Prostate gland (tissue), 2 donors: ENCODE measurements around the gene ADAMTS7. TPM values are rescaled to one million over a fixed set of nuclear protein-coding genes. Genes with fewer than 3 reads are reported as not detected.
"Not testable (repeated sequence)": the region's sequence is repeated elsewhere in the genome, so short reads cannot be mapped to it uniquely, and the experiment has no call there.

ENCODE experiments used
- DNase-seq: peaks from one replicate; pipeline ENCODE4 v3.0.0-alpha.2; 2019; ENCODE audit warnings: low spot score
- H3K27ac ChIP-seq, 2 donors: fragments of 200-600 bp; sonication (generic); 2 replicates each; pipeline ENCODE4 v1.5.1; 2017 to 2019
- H3K27me3 ChIP-seq: fragments of 200-600 bp; sonication (generic); replicated peaks from 2 replicates; pipeline ENCODE4 v1.5.1; 2019; ENCODE audit not compliant: insufficient read depth
- H3K36me3 ChIP-seq, 2 donors: fragments of 200-600 bp; sonication (generic); 1 replicate in 1 of 2; 2 replicates in 1 of 2; pipeline versions ENCODE4 v1.5.1 to v1.8.1; 2017 to 2019
- H3K4me1 ChIP-seq: fragments of 200-600 bp; sonication (generic); replicated peaks from 2 replicates; pipeline ENCODE4 v1.5.1; 2019
- H3K4me3 ChIP-seq, 2 donors: fragments of 200-600 bp; sonication (generic); 2 replicates each; pipeline ENCODE4 v1.5.1; 2017 to 2019
- H3K9me3 ChIP-seq: fragments of 200-600 bp; sonication (generic); 2 replicates; pipeline ENCODE4 v1.5.1; 2017
- POLR2A ChIP-seq: fragments of 450-650 bp; IDR thresholded peaks from one replicate; pipeline ENCODE4 v1.6.1; 2016; ENCODE audit warnings: antibody characterized with exemption, mild to moderate bottlenecking
- POLR2AphosphoS5 ChIP-seq: sonication (generic); formaldehyde crosslinking; IDR thresholded peaks from one replicate; pipeline ENCODE4 v1.6.1; 2017; ENCODE audit warnings: antibody characterized with exemption
- WGBS: methylation state at CpG from one replicate; pipeline ENCODE4 v1.1.5; 2018; 5-methylcytosine and 5-hydroxymethylcytosine counted together
- intact Hi-C: fragments of 100-400 bp; cut with DNase I; formaldehyde crosslinking; loops from one replicate; pipeline ENCODE4 v1.14.2; 2022
- total RNA-seq, 2 donors: library from RNA; depleted of rRNA; stranded (reverse); fragments of >200 nt; gene quantifications; one replicate each; pipeline ENCODE4 v1.1.0, GENCODE V29; 2016
- TF ChIP-seq, protein P1 (sequence below), 4 experiments: fragments of 200-600 bp in 2 of 4; fragments of 450-650 bp in 2 of 4; sonication (generic) in 2 of 4; IDR thresholded peaks; 1 replicate in 3 of 4; 2 replicates in 1 of 4; pipeline ENCODE4 v1.5.1; 2016 to 2019; ENCODE audit warnings: antibody characterized with exemption in 4 of 4, mild to moderate bottlenecking in 2 of 4, moderate library complexity in 2 of 4

ADAMTS7 gene
- total RNA-seq, 2 donors from 2014 or later = 1.6 to 7.8 TPM

DNA sequence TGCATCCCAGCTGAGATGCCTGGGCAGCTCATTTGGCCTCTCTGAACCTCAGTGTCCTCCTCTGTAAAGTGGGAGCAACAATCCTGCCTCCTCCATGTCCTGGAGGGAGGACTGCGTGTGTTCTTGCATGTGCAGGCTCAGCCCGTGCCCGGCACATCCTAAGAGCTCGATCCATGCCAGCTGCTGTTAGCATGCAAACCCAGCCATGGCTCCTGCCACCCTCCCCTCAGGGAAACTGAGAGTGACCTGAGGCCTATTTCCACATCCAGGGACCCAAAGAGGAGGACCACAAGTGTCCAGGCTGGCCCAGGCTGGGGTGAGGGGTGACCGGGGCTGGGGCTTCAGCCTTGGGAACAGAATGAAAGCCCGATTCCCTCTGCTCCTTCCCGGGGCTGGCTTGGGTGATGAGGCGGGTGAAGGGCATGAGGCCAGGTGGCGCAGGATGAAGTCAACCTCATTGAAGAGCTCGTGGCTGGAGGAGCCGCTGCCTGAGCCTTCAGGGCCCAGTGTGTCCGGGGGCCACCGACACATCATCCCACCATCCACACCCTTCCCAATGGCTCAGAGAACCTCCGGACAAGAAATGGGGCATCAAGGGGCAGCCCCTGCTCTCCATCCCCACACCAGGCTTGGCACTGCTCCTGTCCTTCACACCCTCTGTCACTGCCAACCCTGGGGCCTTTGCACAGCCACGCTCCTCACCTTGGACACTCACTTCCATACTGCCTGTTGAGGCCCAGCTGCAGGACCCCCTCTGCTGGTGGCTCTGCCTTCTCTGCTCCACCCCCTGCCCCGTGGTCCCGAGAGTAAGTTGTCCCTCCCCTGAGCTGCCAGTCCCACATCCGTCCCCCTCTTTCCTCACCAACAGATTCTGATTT lies 42.5 kb downstream of the ADAMTS7 start:
- no peak for DNase-seq
- H3K27me3 ChIP-seq = no peaks in the 10 kb centered on the region
- no peak overlapping the region for H3K27ac ChIP-seq
- H3K4me3 ChIP-seq = no peak overlapping the region
- no peaks in the 10 kb centered on the region for H3K36me3 ChIP-seq
- no peaks in the 10 kb centered on the region for H3K4me1 ChIP-seq
- no peaks in the 10 kb centered on the region for H3K9me3 ChIP-seq
- WGBS = 85% methylated on average over 18 of the region's 18 CpGs
- intact Hi-C loops = no loop called here
- TF ChIP-seq POLR2A (no peak), POLR2AphosphoS5 (no peak)
- TF ChIP-seq, protein P1, sequence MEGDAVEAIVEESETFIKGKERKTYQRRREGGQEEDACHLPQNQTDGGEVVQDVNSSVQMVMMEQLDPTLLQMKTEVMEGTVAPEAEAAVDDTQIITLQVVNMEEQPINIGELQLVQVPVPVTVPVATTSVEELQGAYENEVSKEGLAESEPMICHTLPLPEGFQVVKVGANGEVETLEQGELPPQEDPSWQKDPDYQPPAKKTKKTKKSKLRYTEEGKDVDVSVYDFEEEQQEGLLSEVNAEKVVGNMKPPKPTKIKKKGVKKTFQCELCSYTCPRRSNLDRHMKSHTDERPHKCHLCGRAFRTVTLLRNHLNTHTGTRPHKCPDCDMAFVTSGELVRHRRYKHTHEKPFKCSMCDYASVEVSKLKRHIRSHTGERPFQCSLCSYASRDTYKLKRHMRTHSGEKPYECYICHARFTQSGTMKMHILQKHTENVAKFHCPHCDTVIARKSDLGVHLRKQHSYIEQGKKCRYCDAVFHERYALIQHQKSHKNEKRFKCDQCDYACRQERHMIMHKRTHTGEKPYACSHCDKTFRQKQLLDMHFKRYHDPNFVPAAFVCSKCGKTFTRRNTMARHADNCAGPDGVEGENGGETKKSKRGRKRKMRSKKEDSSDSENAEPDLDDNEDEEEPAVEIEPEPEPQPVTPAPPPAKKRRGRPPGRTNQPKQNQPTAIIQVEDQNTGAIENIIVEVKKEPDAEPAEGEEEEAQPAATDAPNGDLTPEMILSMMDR (IDR thresholded peaks at IDR 0.05) = no peak

DNA sequence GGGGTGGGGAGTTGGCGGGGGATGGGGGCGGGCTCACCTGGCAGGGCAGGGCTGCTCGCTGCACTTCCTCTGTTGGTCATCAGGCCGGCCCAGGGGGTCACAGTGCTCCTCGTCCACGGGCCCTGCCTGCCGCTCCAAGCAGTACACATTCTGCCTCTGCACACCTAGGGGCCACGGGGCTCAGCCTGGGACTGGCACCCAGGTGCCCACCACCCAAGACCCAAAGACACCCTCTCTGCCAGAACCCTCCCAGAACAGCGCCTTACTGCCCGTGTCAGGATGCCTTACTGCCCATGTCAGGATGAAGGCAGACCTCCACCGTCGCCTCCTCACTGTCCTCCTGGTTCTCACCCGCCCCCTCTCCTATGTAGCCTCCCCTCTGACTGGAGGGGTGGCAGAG lies 43.2 kb downstream of the ADAMTS7 start:
- DNase-seq = no peak
- WGBS = 85% methylated on average over 12 of the region's 13 CpGs
- no peaks in the 10 kb centered on the region for H3K36me3 ChIP-seq
- TF ChIP-seq, protein P1 (IDR thresholded peaks at IDR 0.05) = no peak
- TF ChIP-seq POLR2A (no peak), POLR2AphosphoS5 (no peak)
- intact Hi-C loops = no loop called here
- H3K27me3 ChIP-seq = no peaks in the 10 kb centered on the region
- no peak overlapping the region for H3K4me3 ChIP-seq
- no peaks in the 10 kb centered on the region for H3K4me1 ChIP-seq
- no peak overlapping the region for H3K27ac ChIP-seq
- H3K9me3 ChIP-seq = no peaks in the 10 kb centered on the region

GRCh38 chr15:78767331-78767951 lies 43.8 kb downstream of the ADAMTS7 start:
- Histone ChIP-seq H3K4me1 (no peaks in the 10 kb centered on the region), H3K9me3 (no peaks in the 10 kb centered on the region), H3K27ac (no peak overlapping the region), H3K4me3 (no peak overlapping the region), H3K36me3 (no peaks in the 10 kb centered on the region), H3K27me3 (no peaks in the 10 kb centered on the region)
- TF ChIP-seq POLR2A (no peak), POLR2AphosphoS5 (no peak)
- TF ChIP-seq, protein P1 (IDR thresholded peaks at IDR 0.05) = no peak
- WGBS = 83% methylated on average over 11 of the region's 16 CpGs
- no peak for DNase-seq
- intact Hi-C loops = no loop called here

GRCh38 chr15:78766641-78767071 lies 44.6 kb downstream of the ADAMTS7 start:
- WGBS = 97% methylated on average over 13 of the region's 21 CpGs
- H3K36me3 ChIP-seq, H3K27me3 ChIP-seq, intact Hi-C loops, DNase-seq, H3K4me1 ChIP-seq, H3K27ac ChIP-seq, H3K9me3 ChIP-seq, H3K4me3 ChIP-seq: not testable (repeated sequence)

- intact Hi-C loops = no loop called here
- TF ChIP-seq, protein P1 (IDR thresholded peaks at IDR 0.05) = no peak
- TF ChIP-seq POLR2AphosphoS5 (no peak), POLR2A (no peak)
Observed at GRCh38 chr15:78766041-78766440, 45.2 kb downstream of the ADAMTS7 start.

DNA sequence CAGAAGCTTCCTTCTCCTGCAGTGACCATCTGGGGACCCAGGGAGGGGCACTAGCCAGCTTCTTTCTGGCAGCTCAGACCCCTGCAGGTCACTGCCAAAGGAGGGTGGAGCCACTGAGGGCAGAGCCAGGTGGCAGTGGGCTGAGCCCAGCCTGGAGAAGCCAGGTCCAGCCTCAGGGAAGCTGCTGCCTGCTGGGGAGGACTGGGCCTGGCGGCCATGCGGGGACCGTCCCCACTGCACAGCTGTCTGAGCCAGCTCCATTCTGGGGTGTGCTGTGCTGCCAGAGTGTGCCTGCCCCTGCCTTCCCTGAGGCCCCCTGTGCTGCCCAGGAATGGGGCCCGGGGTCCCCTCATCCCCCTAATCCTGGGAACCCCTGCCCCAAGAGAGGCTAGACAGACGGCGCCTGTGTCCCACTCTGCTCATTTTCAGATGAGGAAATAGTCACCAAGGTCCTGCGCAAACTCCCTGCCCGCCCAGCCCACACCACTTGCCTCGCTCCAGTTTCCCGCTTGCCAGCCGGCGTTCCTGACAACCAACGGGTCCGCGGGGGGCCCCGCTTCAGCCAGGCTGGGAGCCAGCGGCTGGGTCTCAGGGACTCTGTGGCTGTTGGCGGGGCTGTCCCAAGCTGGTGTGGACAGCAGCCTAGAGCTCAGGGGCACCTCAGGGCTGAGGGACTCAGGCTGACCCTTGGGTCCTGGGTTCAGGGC lies 46.0 kb downstream of the ADAMTS7 start:
- H3K9me3 ChIP-seq, H3K4me3 ChIP-seq, H3K27ac ChIP-seq, intact Hi-C loops, H3K4me1 ChIP-seq, H3K27me3 ChIP-seq, H3K36me3 ChIP-seq, DNase-seq: not testable (repeated sequence)
- WGBS = 91% methylated on average over 16 of the region's 18 CpGs

More at GRCh38 chr15:78766041-78766440, 45.2 kb downstream of the ADAMTS7 start:
- Histone ChIP-seq H3K9me3 (no peaks in the 10 kb centered on the region), H3K27ac (no peak overlapping the region), H3K36me3 (no peaks in the 10 kb centered on the region), H3K27me3 (no peaks in the 10 kb centered on the region), H3K4me1 (no peaks in the 10 kb centered on the region), H3K4me3 (no peak overlapping the region)
- DNase-seq = no peak
- 90% methylated on average over 6 of the region's 6 CpGs for WGBS

- H3K9me3 ChIP-seq, H3K27me3 ChIP-seq, DNase-seq, H3K4me3 ChIP-seq, intact Hi-C loops, H3K4me1 ChIP-seq, H3K27ac ChIP-seq, H3K36me3 ChIP-seq: not testable (repeated sequence)
- 74% methylated on average over 28 of the region's 28 CpGs for WGBS
Observed at GRCh38 chr15:78764340-78765153, 46.7 kb downstream of the ADAMTS7 start.
